ENCODE results near the gene STK25.
"Not testable (repeated sequence)": the region's sequence is repeated elsewhere in the genome, so short reads cannot be mapped to it uniquely, and the experiment has no call there.

Gene STK25

GRCh38 chr2:241507430-241508239, 749 bp downstream of the STK25 start:
- H3K36me3 ChIP-seq (ENCODE audit: insufficient read depth, low read length), result peaks cover 7% of the 10 kb centered on the region
- H3K4me1 ChIP-seq (ENCODE audit: insufficient read depth, low read length), result no peaks in the 10 kb centered on the region; the same call in 1 of the 2 replicates
- H3K9ac ChIP-seq (ENCODE audit: low read depth, low read length), result peak overlapping the region; percentile 69
- H3K9me3 ChIP-seq (ENCODE audit: control insufficient read depth, insufficient read depth, low read length), result no peaks in the 10 kb centered on the region

GRCh38 chr2:241506793-241507429, 1.5 kb downstream of the STK25 start:
- no peaks in the 10 kb centered on the region for H3K9me3 ChIP-seq (ENCODE audit: control insufficient read depth, insufficient read depth, low read length)
- H3K36me3 ChIP-seq (ENCODE audit: insufficient read depth, low read length), result peaks cover 7% of the 10 kb centered on the region
- peak overlapping the region; percentile 69 for H3K9ac ChIP-seq (ENCODE audit: low read depth, low read length)
- H3K4me1 ChIP-seq (ENCODE audit: insufficient read depth, low read length), result no peaks in the 10 kb centered on the region; the same call in 1 of the 2 replicates

- not testable (repeated sequence) for H3K36me3 ChIP-seq (ENCODE audit: insufficient read depth, low read length); H3K9ac ChIP-seq (ENCODE audit: low read depth, low read length); H3K9me3 ChIP-seq (ENCODE audit: control insufficient read depth, insufficient read depth, low read length); H3K4me1 ChIP-seq (ENCODE audit: insufficient read depth, low read length)
Measured at GRCh38 chr2:241506317-241506716, 2.1 kb downstream of the STK25 start.

GRCh38 chr2:241505781-241506201, 2.6 kb downstream of the STK25 start:
- Histone ChIP-seq H3K36me3 (ENCODE audit: insufficient read depth, low read length) (peaks cover under 1% of the 10 kb centered on the region), H3K9ac (ENCODE audit: low read depth, low read length) (no peak overlapping the region), H3K4me1 (ENCODE audit: insufficient read depth, low read length) (no peaks in the 10 kb centered on the region; the same call in 1 of the 2 replicates), H3K9me3 (ENCODE audit: control insufficient read depth, insufficient read depth, low read length) (no peaks in the 10 kb centered on the region)

- Histone ChIP-seq H3K9ac (ENCODE audit: low read depth, low read length) (no peak overlapping the region), H3K4me1 (ENCODE audit: insufficient read depth, low read length) (no peaks in the 10 kb centered on the region; the same call in 1 of the 2 replicates), H3K36me3 (ENCODE audit: insufficient read depth, low read length) (peaks cover 3% of the 10 kb centered on the region; the same call in 1 of the 2 replicates), H3K9me3 (ENCODE audit: control insufficient read depth, insufficient read depth, low read length) (no peaks in the 10 kb centered on the region)
Measured at GRCh38 chr2:241505086-241505780, 3.2 kb downstream of the STK25 start.

GRCh38 chr2:241503776-241504392, 4.5 kb downstream of the STK25 start:
- H3K4me1 ChIP-seq (ENCODE audit: insufficient read depth, low read length), result no peaks in the 10 kb centered on the region; the same call in 1 of the 2 replicates
- peaks cover 5% of the 10 kb centered on the region; the same call in 1 of the 2 replicates for H3K36me3 ChIP-seq (ENCODE audit: insufficient read depth, low read length)
- H3K9ac ChIP-seq (ENCODE audit: low read depth, low read length), result no peak overlapping the region
- H3K9me3 ChIP-seq (ENCODE audit: control insufficient read depth, insufficient read depth, low read length), result no peaks in the 10 kb centered on the region

- H3K36me3 ChIP-seq (ENCODE audit: insufficient read depth, low read length), result peaks cover 5% of the 10 kb centered on the region; the same call in 1 of the 2 replicates
- H3K9me3 ChIP-seq (ENCODE audit: control insufficient read depth, insufficient read depth, low read length), result no peaks in the 10 kb centered on the region
- no peak overlapping the region for H3K9ac ChIP-seq (ENCODE audit: low read depth, low read length)
- no peaks in the 10 kb centered on the region; the same call in 1 of the 2 replicates for H3K4me1 ChIP-seq (ENCODE audit: insufficient read depth, low read length)
Measured at GRCh38 chr2:241502281-241502680, 6.1 kb downstream of the STK25 start.

GRCh38 chr2:241501551-241501950, 6.8 kb downstream of the STK25 start:
- H3K9ac ChIP-seq (ENCODE audit: low read depth, low read length), result no peak overlapping the region
- peaks cover 5% of the 10 kb centered on the region for H3K36me3 ChIP-seq (ENCODE audit: insufficient read depth, low read length)

GRCh38 chr2:241501099-241501541, 7.3 kb downstream of the STK25 start:
- Histone ChIP-seq H3K9me3 (ENCODE audit: control insufficient read depth, insufficient read depth, low read length) (no peaks in the 10 kb centered on the region), H3K36me3 (ENCODE audit: insufficient read depth, low read length) (peaks cover 5% of the 10 kb centered on the region), H3K9ac (ENCODE audit: low read depth, low read length) (no peak overlapping the region)

More at GRCh38 chr2:241501551-241501950, 6.8 kb downstream of the STK25 start:
- H3K9me3 ChIP-seq (ENCODE audit: control insufficient read depth, insufficient read depth, low read length), result no peaks in the 10 kb centered on the region
- H3K4me1 ChIP-seq (ENCODE audit: insufficient read depth, low read length), result no peaks in the 10 kb centered on the region; the same call in 1 of the 2 replicates

GRCh38 chr2:241500431-241500975, 7.9 kb downstream of the STK25 start:
- Histone ChIP-seq H3K4me1 (ENCODE audit: insufficient read depth, low read length) (no peaks in the 10 kb centered on the region; the same call in 1 of the 2 replicates), H3K9ac (ENCODE audit: low read depth, low read length) (no peak overlapping the region), H3K9me3 (ENCODE audit: control insufficient read depth, insufficient read depth, low read length) (no peaks in the 10 kb centered on the region), H3K36me3 (ENCODE audit: insufficient read depth, low read length) (peaks cover 8% of the 10 kb centered on the region)

More at GRCh38 chr2:241501099-241501541, 7.3 kb downstream of the STK25 start:
- H3K4me1 ChIP-seq (ENCODE audit: insufficient read depth, low read length), result no peaks in the 10 kb centered on the region; the same call in 1 of the 2 replicates

GRCh38 chr2:241500016-241500415, 8.4 kb downstream of the STK25 start:
- H3K36me3 ChIP-seq (ENCODE audit: insufficient read depth, low read length), result peaks cover 8% of the 10 kb centered on the region

GRCh38 chr2:241499146-241499965, 9.0 kb downstream of the STK25 start:
- Histone ChIP-seq H3K9me3 (ENCODE audit: control insufficient read depth, insufficient read depth, low read length) (no peaks in the 10 kb centered on the region), H3K4me1 (ENCODE audit: insufficient read depth, low read length) (no peaks in the 10 kb centered on the region), H3K36me3 (ENCODE audit: insufficient read depth, low read length) (peaks cover 8% of the 10 kb centered on the region), H3K9ac (ENCODE audit: low read depth, low read length) (no peak overlapping the region)

More at GRCh38 chr2:241500016-241500415, 8.4 kb downstream of the STK25 start:
- no peaks in the 10 kb centered on the region for H3K4me1 ChIP-seq (ENCODE audit: insufficient read depth, low read length)
- no peak overlapping the region for H3K9ac ChIP-seq (ENCODE audit: low read depth, low read length)
- H3K9me3 ChIP-seq (ENCODE audit: control insufficient read depth, insufficient read depth, low read length), result no peaks in the 10 kb centered on the region
